GM23248 (cell line): ENCODE data around the gene VGF.

Experiments
- EZH2 ChIP-seq: fragments of 200-600 bp; sonication (generic); IDR thresholded peaks from 2 replicates; pipeline ENCODE4 v1.6.1; 2018; ENCODE audit warnings: antibody characterized with exemption, mild to moderate bottlenecking; ENCODE audit not compliant: insufficient read depth, poor library complexity, severe bottlenecking
- EZH2phosphoT487 ChIP-seq: fragments of 200-600 bp; sonication (generic); IDR thresholded peaks from 2 replicates; pipeline ENCODE4 v1.6.1; 2018; ENCODE audit warnings: antibody characterized with exemption, moderate library complexity, mild to moderate bottlenecking, low read depth; ENCODE audit not compliant: insufficient read depth

- TF ChIP-seq EZH2 (no peak), EZH2phosphoT487 (no peak)
Observed at GRCh38 chr7:101126651-101127459, 38.5 kb downstream of the VGF start, which contains the start of gene SERPINE1.
